ENCODE data around the gene CMTM3. TPM values are rescaled to one million over a fixed set of nuclear protein-coding genes. Genes with fewer than 3 reads are reported as not detected.
A peak's percentile ranks its signal among the peaks of the same experiment; 100 is the strongest.

The CMTM3 gene
- total RNA-seq, 1 experiment from 2014 or later: 12.8 TPM

DNA sequence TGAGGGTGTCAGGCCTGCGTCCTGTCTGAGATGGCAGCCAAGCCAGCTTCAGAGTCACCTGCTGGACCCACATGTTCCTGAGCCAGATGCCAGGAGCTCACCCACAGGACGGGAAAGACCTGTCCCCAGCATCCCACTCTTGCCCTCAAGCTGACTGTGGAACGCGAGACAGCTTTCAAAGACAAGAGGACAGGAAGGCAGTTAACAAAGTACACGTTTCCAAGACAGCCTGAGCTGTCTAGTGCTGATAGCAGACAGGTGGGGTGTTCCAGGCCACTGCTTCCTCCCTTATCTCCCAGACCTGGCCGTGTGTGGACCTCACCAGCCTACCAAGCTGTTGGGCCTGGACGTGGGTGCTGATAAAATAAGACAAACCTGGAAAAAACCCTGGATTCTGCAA is 13.2 kb downstream of the CMTM3 start:
- no peak overlapping the region; the same call in 1 of the 2 replicates for H3K27ac ChIP-seq (ENCODE audit: low read depth, low read length)
- H3K9me2 ChIP-seq (ENCODE audit: insufficient read depth): no peaks in the 10 kb centered on the region
- intact Hi-C loops (cut with micrococcal nuclease): no loop called here
- no peaks in the 10 kb centered on the region for H3K79me2 ChIP-seq (ENCODE audit: insufficient read depth, low read length)
- ChIA-PET POLR2A (interaction anchor here (1.4 kb wide), 1 partner anchor 9 kb away, joined by 3 read pairs; no protein-coding TSS in a partner anchor), CTCF (interaction anchor here (4.3 kb wide), 1 partner anchor 9 kb away, joined by 41 read pairs; no protein-coding TSS in a partner anchor), RAD21 (ENCODE audit: low non-redundant PET in 1 of 2, low total read pairs in 2 of 2, uncharacterized antibody in 2 of 2, unreplicated experiment in 2 of 2) (no interaction called here)
- DNase-seq (ENCODE audit: low read depth, low spot score) (no peak), ATAC-seq (no peak)
- peaks cover 6 to 18% of the 10 kb centered on the region in 2 experiments; a peak in 2 of 4 replicates for H3K36me3 ChIP-seq (ENCODE audit: control insufficient read depth in 1 of 2, insufficient read depth in 2 of 2, low read length in 2 of 2)
- no peak overlapping the region for H3K4me3 ChIP-seq (replicated peaks in 1 of 2; ENCODE audit: low read depth in 1 of 2, low read length in 2 of 2)
- BruUV-seq (replicated peaks): no TSS peak
- H3K27me3 ChIP-seq (ENCODE audit: insufficient read depth, low read length): no peaks in the 10 kb centered on the region
- peaks cover 25 to 33% of the 10 kb centered on the region in 2 experiments for H3K4me1 ChIP-seq (ENCODE audit: control insufficient read depth in 1 of 2, insufficient read depth in 2 of 2, low read length in 2 of 2)
- no peak overlapping the region for H3K9ac ChIP-seq (ENCODE audit: low read length)
- TF ChIP-seq SRF (IDR thresholded peaks at IDR 0.05; ENCODE audit: low read depth) (0 out of 2 replicates have a peak, but pooled peaks have one; percentile 9), SIN3A (IDR thresholded peaks at IDR 0.05; ENCODE audit: low read depth) (no peak)
- H2AFZ ChIP-seq (ENCODE audit: low read depth, low read length, poor library complexity, severe bottlenecking): no peak overlapping the region
- H4K20me1 ChIP-seq (ENCODE audit: insufficient read depth): no peaks in the 10 kb centered on the region
- no peaks in the 10 kb centered on the region for H3K9me3 ChIP-seq (ENCODE audit: control insufficient read depth in 1 of 2, insufficient read depth in 1 of 2, low read depth in 1 of 2, low read length in 2 of 2)
- peak overlapping the region; percentile 65; the same call in 1 of the 2 replicates for H3K4me2 ChIP-seq (ENCODE audit: low read length)

DNA sequence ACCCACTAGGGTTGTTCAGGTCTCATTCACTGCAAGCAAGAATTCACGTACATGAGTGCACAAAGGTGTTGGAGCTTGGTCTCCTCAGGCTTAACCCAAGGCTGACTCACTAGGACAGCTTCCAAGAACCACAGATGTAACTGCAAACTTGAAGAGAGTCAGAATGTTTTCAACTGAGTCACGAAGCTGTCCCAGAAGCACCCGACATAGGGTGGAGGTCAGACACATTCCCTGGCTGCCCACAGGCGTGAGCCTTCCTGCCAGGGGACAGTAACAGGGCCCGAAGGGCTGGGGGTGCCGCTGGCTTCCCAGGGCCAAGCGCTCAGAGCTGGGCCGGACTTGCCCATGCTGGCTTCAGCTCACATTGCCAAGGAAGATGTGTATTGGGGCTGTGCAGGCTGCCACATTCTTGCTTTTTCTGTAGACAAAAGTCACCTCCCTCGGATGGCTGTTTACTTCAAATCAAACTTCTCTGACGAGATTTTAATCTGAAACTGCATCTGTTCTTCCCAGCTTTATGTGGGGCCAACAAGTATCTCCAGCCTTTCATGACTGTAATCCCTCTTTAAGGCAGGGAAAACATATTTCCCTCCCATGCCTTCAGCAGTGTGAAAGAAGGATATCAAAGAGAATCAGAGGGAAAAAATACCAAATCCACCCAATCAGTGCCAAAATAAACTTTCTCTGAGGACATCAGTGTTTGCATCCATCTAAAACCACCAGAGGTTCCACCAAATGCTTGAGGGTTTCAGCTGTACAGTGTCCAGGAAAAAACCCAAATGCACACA is 14.3 kb downstream of the CMTM3 start:
- ChIA-PET RAD21 (ENCODE audit: low non-redundant PET in 1 of 2, low total read pairs in 2 of 2, uncharacterized antibody in 2 of 2, unreplicated experiment in 2 of 2) (no interaction called here), CTCF (interaction anchor here (1.0 to 4.3 kb wide), 2 partner anchors 10 to 32 kb away, joined by 4 to 41 read pairs; no protein-coding TSS in a partner anchor), POLR2A (interaction anchor here (1.4 kb wide), 1 partner anchor 10 kb away, joined by 3 read pairs; no protein-coding TSS in a partner anchor)
- H3K4me1 ChIP-seq (ENCODE audit: control insufficient read depth in 1 of 2, insufficient read depth in 2 of 2, low read length in 2 of 2): peaks cover 25 to 33% of the 10 kb centered on the region in 2 experiments
- peak; percentile 70 for DNase-seq (ENCODE audit: low read depth, low spot score)
- H3K9me3 ChIP-seq (ENCODE audit: control insufficient read depth in 1 of 2, insufficient read depth in 1 of 2, low read depth in 1 of 2, low read length in 2 of 2): no peaks in the 10 kb centered on the region
- H4K20me1 ChIP-seq (ENCODE audit: insufficient read depth): no peaks in the 10 kb centered on the region
- H3K9ac ChIP-seq (ENCODE audit: low read length): peak overlapping the region; percentile 29
- H2AFZ ChIP-seq (ENCODE audit: low read depth, low read length, poor library complexity, severe bottlenecking): no peak overlapping the region
- H3K36me3 ChIP-seq (ENCODE audit: control insufficient read depth in 1 of 2, insufficient read depth in 2 of 2, low read length in 2 of 2): peaks cover 6 to 12% of the 10 kb centered on the region in 2 experiments; a peak in 2 of 4 replicates
- H3K9me2 ChIP-seq (ENCODE audit: insufficient read depth): no peaks in the 10 kb centered on the region
- peak; percentile 96 for ATAC-seq
- peak overlapping the region; percentile 54 for H3K27ac ChIP-seq (ENCODE audit: low read depth, low read length)
- peak overlapping the region; percentile 65 for H3K4me2 ChIP-seq (ENCODE audit: low read length)
- no peaks in the 10 kb centered on the region for H3K27me3 ChIP-seq (ENCODE audit: insufficient read depth, low read length)
- intact Hi-C loops (cut with micrococcal nuclease): no loop called here
- H3K4me3 ChIP-seq (replicated peaks in 1 of 2; ENCODE audit: low read depth in 1 of 2, low read length in 2 of 2): 0 out of 4 replicates have a peak overlapping the region, but pooled peaks of 1 of the 2 experiments have one; percentile 9
- no peaks in the 10 kb centered on the region for H3K79me2 ChIP-seq (ENCODE audit: insufficient read depth, low read length)
- BruUV-seq (replicated peaks): no TSS peak
- TF ChIP-seq POLR2A (IDR thresholded peaks at IDR 0.05; ENCODE audit: borderline replicate concordance, extremely low read depth, insufficient read depth, insufficient read length) (no peak), ZNF274 (IDR thresholded peaks at IDR 0.05; ENCODE audit: low read depth, low read length) (no peak), CBX3 (IDR thresholded peaks at IDR 0.05; ENCODE audit: low read depth) (peak; percentile 67; the same call in 1 of the 2 replicates), CEBPB (IDR thresholded peaks at IDR 0.05; ENCODE audit: low read depth) (no peak), SRF (IDR thresholded peaks at IDR 0.05; ENCODE audit: low read depth) (no peak), SP1 (IDR thresholded peaks at IDR 0.05; ENCODE audit: low read depth) (peak; percentile 81), RAD21 (IDR thresholded peaks at IDR 0.05; ENCODE audit: low read depth) (no peak), FOSL1 (IDR thresholded peaks at IDR 0.05; ENCODE audit: low read depth) (peak; percentile 89), ZFX (IDR thresholded peaks at IDR 0.05) (no peak)
- TF ChIP-seq, protein P1, sequence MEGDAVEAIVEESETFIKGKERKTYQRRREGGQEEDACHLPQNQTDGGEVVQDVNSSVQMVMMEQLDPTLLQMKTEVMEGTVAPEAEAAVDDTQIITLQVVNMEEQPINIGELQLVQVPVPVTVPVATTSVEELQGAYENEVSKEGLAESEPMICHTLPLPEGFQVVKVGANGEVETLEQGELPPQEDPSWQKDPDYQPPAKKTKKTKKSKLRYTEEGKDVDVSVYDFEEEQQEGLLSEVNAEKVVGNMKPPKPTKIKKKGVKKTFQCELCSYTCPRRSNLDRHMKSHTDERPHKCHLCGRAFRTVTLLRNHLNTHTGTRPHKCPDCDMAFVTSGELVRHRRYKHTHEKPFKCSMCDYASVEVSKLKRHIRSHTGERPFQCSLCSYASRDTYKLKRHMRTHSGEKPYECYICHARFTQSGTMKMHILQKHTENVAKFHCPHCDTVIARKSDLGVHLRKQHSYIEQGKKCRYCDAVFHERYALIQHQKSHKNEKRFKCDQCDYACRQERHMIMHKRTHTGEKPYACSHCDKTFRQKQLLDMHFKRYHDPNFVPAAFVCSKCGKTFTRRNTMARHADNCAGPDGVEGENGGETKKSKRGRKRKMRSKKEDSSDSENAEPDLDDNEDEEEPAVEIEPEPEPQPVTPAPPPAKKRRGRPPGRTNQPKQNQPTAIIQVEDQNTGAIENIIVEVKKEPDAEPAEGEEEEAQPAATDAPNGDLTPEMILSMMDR (IDR thresholded peaks at IDR 0.05 in 2 of 3, conservative IDR thresholded peaks at IDR 0.05 in 1 of 3; ENCODE audit: borderline replicate concordance in 1 of 3, insufficient read depth in 1 of 3, low read depth in 2 of 3, low read length in 2 of 3): no peak
- TF ChIP-seq, protein P2, sequence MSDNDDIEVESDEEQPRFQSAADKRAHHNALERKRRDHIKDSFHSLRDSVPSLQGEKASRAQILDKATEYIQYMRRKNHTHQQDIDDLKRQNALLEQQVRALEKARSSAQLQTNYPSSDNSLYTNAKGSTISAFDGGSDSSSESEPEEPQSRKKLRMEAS (IDR thresholded peaks at IDR 0.05): peak; percentile 59; the same call in 1 of the 2 replicates
- TF ChIP-seq, protein P3, sequence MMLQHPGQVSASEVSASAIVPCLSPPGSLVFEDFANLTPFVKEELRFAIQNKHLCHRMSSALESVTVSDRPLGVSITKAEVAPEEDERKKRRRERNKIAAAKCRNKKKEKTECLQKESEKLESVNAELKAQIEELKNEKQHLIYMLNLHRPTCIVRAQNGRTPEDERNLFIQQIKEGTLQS (IDR thresholded peaks at IDR 0.05): no peak

All from HCT116 (cell line).